Measurements from ENCODE around the gene CARS2. TPM values are rescaled to one million over a fixed set of nuclear protein-coding genes. Genes with fewer than 3 reads are reported as not detected.

The CARS2 gene
- total and polyA plus RNA-seq, 2 of the 8 experiments (the other 6 are each of a cell fraction or from before 2014, with no cell fraction given): 47.7 to 55.9 TPM

Other genes with a start within 250 kb of the CARS2 start
- gene RAB20, start 144.4 kb downstream of the CARS2 start, total RNA-seq (2021; fragmentation: NEBNext Ultra II Directional; extraction: Animal tissue kit (Norgen Biotek cat#: 25700)): 24.7 and 27.9 TPM in 2 replicates
- gene RAB20, start 144.4 kb downstream of the CARS2 start, polyA plus RNA-seq (2011; rRNA removed): 14.8 and 21.5 TPM in 2 replicates
- 23.6 and 25.4 TPM in 2 replicates for gene NAXD, start 90.6 kb downstream of the CARS2 start, total RNA-seq (2021; fragmentation: NEBNext Ultra II Directional; extraction: Animal tissue kit (Norgen Biotek cat#: 25700))
- 35.5 and 38.2 TPM in 2 replicates for gene NAXD, start 90.6 kb downstream of the CARS2 start, polyA plus RNA-seq (2011; rRNA removed)
- 26.6 and 28.6 TPM in 2 replicates for gene ING1, start 7.6 kb upstream of the CARS2 start, total RNA-seq (2021; fragmentation: NEBNext Ultra II Directional; extraction: Animal tissue kit (Norgen Biotek cat#: 25700))
- 22.3 and 30.3 TPM in 2 replicates for gene ING1, start 7.6 kb upstream of the CARS2 start, polyA plus RNA-seq (2011; rRNA removed)
- 201 and 218 TPM in 2 replicates for gene ANKRD10, start 209.0 kb upstream of the CARS2 start, total RNA-seq (2021; fragmentation: NEBNext Ultra II Directional; extraction: Animal tissue kit (Norgen Biotek cat#: 25700))
- 146 and 153 TPM in 2 replicates for gene ANKRD10, start 209.0 kb upstream of the CARS2 start, polyA plus RNA-seq (2011; rRNA removed)

Data from H1 (cell line).